ENCODE data around the gene VPS13D.

- TF ChIP-seq CTCF (IDR thresholded peaks at IDR 0.05): no peak
- no peak for TF ChIP-seq POLR2A (IDR thresholded peaks at IDR 0.05)
Measured at GRCh38 chr1:12530462-12531178, 300.8 kb downstream of the VPS13D start.

Data from thyroid gland (tissue), 4 donors.